Loucy (cell line): ENCODE data around the gene TSHZ2.

Experiments used
- H2AFZ ChIP-seq: fragments of 200-600 bp; sonication (generic); 2 replicates; pipeline ENCODE4 v1.6.0; 2016; ENCODE audit warnings: antibody characterized with exemption, mild to moderate bottlenecking, low read length, moderate library complexity
- H3F3A ChIP-seq: fragments of 200-600 bp; 2 replicates; pipeline ENCODE4 v1.6.0; 2016; ENCODE audit warnings: antibody characterized with exemption, low read depth, mild to moderate bottlenecking
- H3K27me3 ChIP-seq: fragments of 200-600 bp; sonication (generic); 2 replicates; pipeline ENCODE4 v1.6.1; 2014; ENCODE audit warnings: low read length, mild to moderate bottlenecking; ENCODE audit not compliant: insufficient read depth, poor library complexity, severe bottlenecking
- H3K36me3 ChIP-seq: fragments of 200-600 bp; sonication (generic); 2 replicates; pipeline ENCODE4 v1.6.1; 2016; ENCODE audit warnings: low read length; ENCODE audit not compliant: insufficient read depth
- H3K4me1 ChIP-seq: fragments of 200-600 bp; sonication (generic); 2 replicates; pipeline ENCODE4 v1.5.1; 2014; ENCODE audit warnings: low read length, mild to moderate bottlenecking; ENCODE audit not compliant: insufficient read depth, poor library complexity, severe bottlenecking
- H3K4me2 ChIP-seq: fragments of 200-600 bp; sonication (generic); 2 replicates; pipeline ENCODE4 v1.6.0; 2014; ENCODE audit warnings: antibody characterized with exemption, low read length, low read depth, mild to moderate bottlenecking; ENCODE audit not compliant: poor library complexity, severe bottlenecking
- H3K4me3 ChIP-seq: fragments of 200-600 bp; sonication (generic); 2 replicates; pipeline ENCODE4 v1.5.1; 2014; ENCODE audit warnings: low read length, mild to moderate bottlenecking, mixed read lengths; ENCODE audit not compliant: poor library complexity, severe bottlenecking
- H3K79me2 ChIP-seq: fragments of 200-600 bp; sonication (generic); 2 replicates; pipeline ENCODE4 v1.6.1; 2014; ENCODE audit warnings: low read length; ENCODE audit not compliant: insufficient read depth
- H3K9ac ChIP-seq: fragments of 200-600 bp; sonication (generic); 2 replicates; pipeline ENCODE4 v1.6.0; 2014; ENCODE audit warnings: mild to moderate bottlenecking, low read depth, low read length, moderate library complexity; ENCODE audit not compliant: poor library complexity, severe bottlenecking
- H3K9me2 ChIP-seq: fragments of 200-600 bp; sonication (generic); replicated peaks from 2 replicates; pipeline ENCODE4 v1.6.1; 2016; ENCODE audit warnings: low read depth, low read length, mixed read lengths
- H3K9me3 ChIP-seq: fragments of 200-600 bp; sonication (generic); 2 replicates; pipeline ENCODE4 v1.6.1; 2014; ENCODE audit warnings: mild to moderate bottlenecking, antibody characterized with exemption, low read length, low read depth; ENCODE audit not compliant: insufficient read depth
- H4K20me1 ChIP-seq: fragments of 200-600 bp; sonication (generic); 2 replicates; pipeline ENCODE4 v1.6.0; 2014; ENCODE audit warnings: antibody characterized with exemption, low read length, mild to moderate bottlenecking; ENCODE audit not compliant: insufficient read depth, poor library complexity, severe bottlenecking
- CTCF ChIP-seq: fragments of 200-600 bp; sonication (generic); conservative IDR thresholded peaks from 2 replicates; pipeline ENCODE4 v1.5.1; 2014; ENCODE audit warnings: mild to moderate bottlenecking, antibody characterized with exemption, low read length
- EZH2phosphoT487 ChIP-seq: fragments of 200-600 bp; IDR thresholded peaks from 2 replicates; pipeline ENCODE4 v1.6.1; 2018; ENCODE audit warnings: antibody characterized with exemption, mild to moderate bottlenecking, moderate library complexity, borderline replicate concordance

The TSHZ2 gene

GRCh38 chr20:53124803-53125202 lies 152.6 kb downstream of the TSHZ2 start:
- H3K79me2 ChIP-seq = no peaks in the 10 kb centered on the region
- H3K9ac ChIP-seq = no peak overlapping the region
- H3F3A ChIP-seq = no peaks in the 10 kb centered on the region
- no peaks in the 10 kb centered on the region for H4K20me1 ChIP-seq
- no peak overlapping the region for H3K4me2 ChIP-seq
- H3K9me3 ChIP-seq = no peaks in the 10 kb centered on the region
- TF ChIP-seq CTCF (no peak), EZH2phosphoT487 (no peak)
- no peak overlapping the region for H2AFZ ChIP-seq
- H3K27me3 ChIP-seq = no peaks in the 10 kb centered on the region
- no peaks in the 10 kb centered on the region for H3K9me2 ChIP-seq
- H3K36me3 ChIP-seq = no peaks in the 10 kb centered on the region
- H3K4me1 ChIP-seq = no peaks in the 10 kb centered on the region
- H3K4me3 ChIP-seq = no peak overlapping the region

- H3K36me3 ChIP-seq = no peaks in the 10 kb centered on the region
- no peaks in the 10 kb centered on the region for H3K27me3 ChIP-seq
- no peaks in the 10 kb centered on the region for H3K9me2 ChIP-seq
- H3K4me2 ChIP-seq = no peak overlapping the region
- no peaks in the 10 kb centered on the region for H3K79me2 ChIP-seq
- H3K9me3 ChIP-seq = no peaks in the 10 kb centered on the region
- no peak overlapping the region for H3K9ac ChIP-seq
- H3K4me3 ChIP-seq = no peak overlapping the region
- H3F3A ChIP-seq = no peaks in the 10 kb centered on the region
- TF ChIP-seq EZH2phosphoT487 (no peak), CTCF (no peak)
- no peaks in the 10 kb centered on the region for H3K4me1 ChIP-seq
- no peak overlapping the region for H2AFZ ChIP-seq
- H4K20me1 ChIP-seq = no peaks in the 10 kb centered on the region
Observed at GRCh38 chr20:53126185-53126584, 154.0 kb downstream of the TSHZ2 start.

- no peaks in the 10 kb centered on the region for H3K4me1 ChIP-seq
- H3K9me3 ChIP-seq = no peaks in the 10 kb centered on the region
- no peaks in the 10 kb centered on the region for H4K20me1 ChIP-seq
- H3K9ac ChIP-seq = no peak overlapping the region
- H2AFZ ChIP-seq = no peak overlapping the region
- H3K4me2 ChIP-seq = no peak overlapping the region
- H3F3A ChIP-seq = no peaks in the 10 kb centered on the region
- no peaks in the 10 kb centered on the region for H3K79me2 ChIP-seq
- H3K4me3 ChIP-seq = no peak overlapping the region
- no peaks in the 10 kb centered on the region for H3K27me3 ChIP-seq
- no peaks in the 10 kb centered on the region for H3K36me3 ChIP-seq
- TF ChIP-seq EZH2phosphoT487 (no peak), CTCF (no peak)
- H3K9me2 ChIP-seq = no peaks in the 10 kb centered on the region
Observed at GRCh38 chr20:53127027-53127426, 154.9 kb downstream of the TSHZ2 start.
